ENCODE results near the gene NOD1.
"Not testable (repeated sequence)": the region's sequence is repeated elsewhere in the genome, so short reads cannot be mapped to it uniquely, and the experiment has no call there.

NOD1 gene

DNA sequence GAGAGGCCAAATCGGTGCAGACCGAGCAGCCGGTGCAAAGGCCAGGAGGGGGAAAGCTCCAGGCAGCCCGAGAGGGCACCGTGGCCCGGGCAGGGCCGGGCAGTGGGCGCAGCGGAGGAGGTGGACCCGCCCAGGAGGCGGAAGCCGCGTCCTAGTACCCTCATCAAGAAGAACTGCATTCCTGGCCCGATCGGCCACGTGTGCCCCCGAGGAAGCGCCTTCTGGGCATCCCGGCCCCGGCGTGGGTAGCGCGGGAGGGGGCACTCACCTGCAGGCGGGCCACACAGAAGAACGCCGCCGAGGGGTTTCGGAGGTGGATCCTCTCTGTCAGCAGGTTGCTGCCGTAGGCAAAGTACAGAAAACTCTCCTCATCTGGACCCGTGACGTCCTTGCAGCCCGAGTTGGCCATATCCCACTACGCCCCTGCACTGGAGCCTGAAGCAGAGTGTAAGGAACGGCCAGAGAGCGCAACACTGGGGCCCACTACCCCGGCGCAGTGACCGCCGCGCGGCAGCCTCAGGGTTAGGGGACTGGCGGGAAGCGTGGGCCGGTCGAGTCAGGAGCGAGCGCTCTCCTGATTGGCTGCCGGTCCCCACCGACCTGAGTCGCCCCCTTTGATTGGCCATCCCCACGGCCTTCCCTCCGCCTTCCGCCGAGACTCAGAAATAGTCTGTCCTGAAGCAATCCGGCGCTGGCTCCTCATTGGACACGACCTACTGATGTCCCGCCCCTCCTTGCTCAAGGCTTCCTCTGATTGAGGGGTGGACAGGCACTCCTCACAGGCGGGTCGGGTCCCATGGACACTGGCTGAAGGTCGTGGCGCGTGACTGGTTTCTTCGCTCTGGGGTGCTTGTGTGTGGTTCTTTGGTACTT is 26.0 kb upstream of the NOD1 start, which contains the start of gene GGCT:
GGCT (minus strand) TSS at position 529 of the 873 bp plus-strand sequence; CDS start at position 409, 120 bp downstream.
- DNase-seq, result peak; percentile 99

DNA sequence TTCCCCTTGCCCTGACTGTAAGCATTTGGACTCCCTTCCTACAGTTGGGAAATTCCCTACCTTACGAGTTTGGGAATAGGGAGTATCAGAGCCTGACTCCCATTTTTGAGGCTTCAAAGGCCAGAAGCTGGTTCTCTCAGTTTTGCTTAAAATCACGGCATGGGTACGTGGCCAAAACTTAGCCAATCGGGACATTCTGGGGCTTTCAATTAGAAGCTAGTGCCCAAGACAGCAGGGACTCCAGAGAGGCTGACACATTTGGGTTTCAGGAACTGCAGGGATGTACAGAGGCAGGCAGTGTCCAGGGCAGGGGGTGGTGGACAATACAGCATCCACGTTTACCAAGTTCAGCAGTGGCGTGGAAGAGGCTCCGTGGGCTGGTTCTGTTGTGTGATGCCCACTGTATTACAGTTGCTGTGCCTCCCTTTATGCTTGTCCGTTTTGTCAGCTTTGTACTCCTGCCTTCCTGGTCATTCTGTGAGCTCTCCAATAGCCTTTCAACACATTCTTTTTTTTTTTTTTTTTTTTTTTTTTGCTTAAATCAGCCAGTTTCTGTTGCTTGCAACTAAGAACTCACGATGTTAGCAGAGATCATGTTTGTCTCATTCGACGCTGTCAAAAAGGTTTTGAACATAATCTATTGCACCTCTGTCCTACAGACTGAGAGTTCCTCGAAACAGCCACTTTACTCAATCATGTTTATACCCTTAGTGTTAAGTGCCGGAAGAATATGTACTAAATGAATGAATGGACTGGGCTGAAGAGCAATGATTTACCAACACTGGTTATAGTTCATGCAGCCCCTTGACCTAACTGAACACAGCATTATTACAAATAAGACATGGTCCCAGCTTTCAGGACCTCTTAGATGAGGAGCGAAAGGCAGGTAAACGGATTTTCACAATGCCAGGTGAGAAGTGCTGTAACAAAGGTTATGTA is 25.0 kb upstream of the NOD1 start:
- DNase-seq, result no peak

DNA sequence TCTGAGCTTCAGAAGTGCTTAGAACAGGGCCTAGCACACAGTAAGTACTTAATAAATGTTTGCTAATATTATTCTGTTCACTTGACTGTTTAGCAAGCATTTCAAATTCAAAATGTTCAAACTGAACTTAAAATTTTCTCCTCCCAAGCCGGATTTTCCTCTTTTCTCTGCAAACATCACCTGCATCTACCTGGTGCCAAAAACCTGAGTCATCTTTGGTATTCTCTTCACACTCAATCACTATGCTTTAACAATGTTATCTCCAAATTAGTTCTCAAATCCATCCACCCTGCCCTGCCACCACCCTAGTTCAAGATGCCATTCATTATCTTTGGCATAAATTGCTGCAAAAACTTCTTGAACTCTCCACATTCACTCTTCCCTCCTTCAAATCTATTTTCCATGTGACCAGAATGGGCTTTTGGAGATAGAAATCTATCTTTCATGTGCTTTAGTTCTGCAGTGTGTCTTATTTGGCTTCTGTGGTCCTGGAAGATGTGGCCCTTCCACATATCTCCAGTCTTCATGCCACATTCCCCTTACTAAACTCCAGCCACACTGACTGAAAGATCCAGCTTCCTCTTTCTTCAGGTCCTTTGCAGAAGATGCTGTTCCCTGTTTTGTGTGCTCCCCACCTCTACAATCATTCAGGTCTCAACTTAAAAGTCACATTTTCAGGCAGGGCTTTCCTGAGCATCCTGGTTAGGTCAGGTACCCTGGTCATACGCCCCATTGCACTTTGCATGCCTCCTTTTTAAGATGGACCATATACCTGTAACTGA is 24.1 kb upstream of the NOD1 start:
- DNase-seq, result no peak

DNA sequence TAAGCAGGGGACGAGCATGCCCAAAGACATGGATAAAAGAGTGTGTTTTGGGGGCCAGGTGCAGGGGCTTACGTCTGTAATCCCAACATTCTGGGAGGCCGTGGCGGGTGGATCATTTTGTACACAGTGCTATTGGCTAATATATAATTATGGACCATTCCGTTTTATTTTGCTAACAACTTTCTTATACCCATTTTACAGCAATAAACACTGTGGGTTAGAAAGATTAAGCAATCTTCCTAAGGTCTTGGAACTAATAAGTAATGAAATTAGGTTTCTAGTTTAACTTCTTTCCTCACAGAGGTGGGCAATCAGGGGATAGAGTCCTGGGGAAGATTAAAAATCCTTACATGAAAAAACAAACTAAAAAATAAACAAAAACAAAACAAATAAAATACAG is 22.7 kb upstream of the NOD1 start:
- no peak for DNase-seq

DNA sequence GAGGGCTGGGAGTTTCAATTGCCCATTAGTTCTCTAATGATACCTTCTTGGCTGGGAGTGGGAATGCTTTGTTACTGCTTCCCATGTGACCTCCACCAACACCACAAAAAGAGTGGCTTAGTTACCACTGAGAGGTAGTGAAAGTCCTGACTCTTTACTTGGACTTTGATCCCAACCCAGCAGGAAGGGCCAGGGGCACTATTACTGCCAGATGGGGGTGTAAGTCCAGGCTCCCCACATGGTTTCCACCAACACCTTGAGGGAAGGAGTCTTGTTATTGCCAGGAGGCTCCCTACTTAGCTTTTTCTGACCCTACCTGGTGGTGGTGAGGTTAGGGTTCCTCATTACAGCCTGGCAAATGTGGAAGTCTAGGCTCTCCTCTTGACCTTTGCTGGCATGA is 14.6 kb upstream of the NOD1 start:
- no peak for DNase-seq

DNA sequence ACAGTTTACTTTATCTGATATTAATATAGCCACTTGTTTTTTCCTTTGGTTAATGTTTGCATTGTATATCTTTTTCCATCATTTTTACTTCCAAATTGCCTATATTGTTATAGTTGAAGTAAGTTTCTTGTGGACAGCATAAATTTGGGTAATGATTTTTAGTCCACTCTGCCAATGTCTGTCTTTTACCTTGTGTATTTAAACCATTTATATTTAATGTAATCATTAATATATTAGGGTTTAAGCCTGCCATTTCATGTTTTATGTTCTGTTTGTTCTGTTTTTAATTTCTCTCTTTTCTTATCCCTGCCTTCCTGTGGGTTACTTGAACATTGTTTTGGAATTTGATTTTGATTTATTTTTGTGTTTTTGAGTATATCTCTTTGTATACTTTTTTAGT is 12.8 kb upstream of the NOD1 start:
- DNase-seq, result no peak

DNA sequence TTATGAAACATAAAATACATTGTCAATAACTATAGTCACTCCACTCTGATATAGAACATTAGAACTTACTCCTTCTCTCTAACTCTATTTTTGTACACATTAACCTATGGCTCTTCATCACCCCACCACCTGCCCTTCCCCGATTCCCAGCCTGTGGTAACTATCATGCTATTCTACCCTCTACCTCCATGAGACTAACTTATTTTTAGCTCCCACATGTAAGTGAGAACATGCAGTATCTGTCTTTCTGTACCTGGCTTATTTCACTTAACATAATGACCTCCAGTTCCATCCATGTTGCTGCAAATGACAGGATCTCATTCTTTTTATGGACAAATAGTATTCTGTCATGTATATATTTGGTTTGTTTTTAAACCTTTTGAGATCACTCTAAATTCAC is 8.8 kb upstream of the NOD1 start:
- no peak for DNase-seq

DNA sequence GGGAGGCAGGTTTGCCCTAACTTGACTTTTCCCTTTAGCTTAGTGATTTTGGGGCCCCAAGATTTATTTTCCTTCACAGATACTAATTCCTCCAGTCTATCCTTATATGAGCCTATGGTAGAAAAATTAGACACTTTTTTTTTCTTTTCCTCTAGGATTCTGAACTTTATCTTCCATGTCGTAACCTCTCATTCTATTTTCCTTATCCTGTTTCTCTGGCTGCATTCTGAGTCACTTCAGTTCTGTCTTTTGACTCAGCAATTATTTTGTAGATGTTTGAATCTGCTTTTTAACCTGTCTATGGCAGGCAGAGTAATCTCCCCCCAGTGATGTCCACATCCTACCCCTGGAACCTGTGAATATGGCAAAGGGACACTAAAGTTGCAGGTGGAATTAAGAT is 7.1 kb upstream of the NOD1 start:
- no peak for DNase-seq

DNA sequence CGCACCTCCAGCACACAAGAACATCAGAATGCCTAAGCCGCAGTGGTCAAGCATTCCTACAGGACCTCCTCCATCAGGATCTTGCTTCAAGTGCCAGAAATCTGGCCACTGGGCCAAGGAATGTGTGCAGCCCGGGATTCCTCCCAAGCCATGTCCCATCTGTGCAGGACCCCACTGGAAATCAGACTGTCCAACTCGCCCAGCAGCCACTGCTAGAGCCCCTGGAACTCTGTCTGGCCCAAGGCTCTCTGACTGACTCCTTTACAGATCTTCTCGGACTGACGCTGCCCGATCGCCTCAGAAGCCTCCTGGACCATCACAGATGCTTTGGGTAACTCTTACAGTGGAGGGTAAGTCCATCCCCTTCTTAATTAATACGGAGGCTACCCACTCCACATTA is 2.8 kb upstream of the NOD1 start:
- DNase-seq, result not testable (repeated sequence)

DNA sequence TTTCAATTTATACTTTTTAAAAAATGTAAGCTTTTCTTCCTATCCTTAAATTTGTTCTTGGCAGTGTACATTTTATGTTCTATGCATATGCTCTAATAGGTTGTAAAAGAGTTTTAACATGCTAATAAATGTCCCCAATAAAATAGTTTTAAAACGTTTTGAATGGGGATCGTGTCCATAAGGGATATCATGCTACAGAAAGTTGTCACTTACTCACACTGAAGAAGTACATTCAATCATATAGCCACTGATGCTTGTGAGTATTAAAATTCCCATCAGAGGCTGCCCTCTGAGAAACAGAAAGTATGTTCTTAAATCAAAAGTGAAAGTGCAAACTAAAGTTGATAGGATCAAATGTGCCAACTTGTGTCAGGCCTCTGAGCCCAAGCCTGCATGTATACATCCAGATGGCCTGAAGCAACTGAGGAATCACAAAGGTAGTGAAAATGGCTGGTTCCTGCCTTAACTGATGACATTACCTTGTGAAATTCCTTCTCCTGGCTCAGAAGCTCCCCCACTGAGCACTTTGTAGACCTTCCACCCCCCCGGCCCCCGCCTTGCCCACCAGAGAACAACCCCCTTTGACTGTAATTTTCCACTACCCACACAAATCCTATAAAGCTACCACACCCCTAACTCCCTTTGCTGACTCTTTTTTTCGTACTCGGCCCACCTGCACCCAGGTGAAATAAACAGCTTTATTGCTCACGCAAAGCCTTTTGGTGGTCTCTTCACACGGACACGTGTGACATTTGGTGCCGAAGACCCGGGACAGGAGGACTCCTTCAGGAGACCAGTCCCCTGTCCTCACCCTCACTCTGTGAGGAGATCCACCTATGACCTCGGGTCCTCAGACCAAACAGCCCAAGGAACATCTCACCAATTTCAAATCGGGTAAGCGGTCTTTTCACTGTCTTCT is 877 bp upstream of the NOD1 start:
- DNase-seq, result no peak

DNA sequence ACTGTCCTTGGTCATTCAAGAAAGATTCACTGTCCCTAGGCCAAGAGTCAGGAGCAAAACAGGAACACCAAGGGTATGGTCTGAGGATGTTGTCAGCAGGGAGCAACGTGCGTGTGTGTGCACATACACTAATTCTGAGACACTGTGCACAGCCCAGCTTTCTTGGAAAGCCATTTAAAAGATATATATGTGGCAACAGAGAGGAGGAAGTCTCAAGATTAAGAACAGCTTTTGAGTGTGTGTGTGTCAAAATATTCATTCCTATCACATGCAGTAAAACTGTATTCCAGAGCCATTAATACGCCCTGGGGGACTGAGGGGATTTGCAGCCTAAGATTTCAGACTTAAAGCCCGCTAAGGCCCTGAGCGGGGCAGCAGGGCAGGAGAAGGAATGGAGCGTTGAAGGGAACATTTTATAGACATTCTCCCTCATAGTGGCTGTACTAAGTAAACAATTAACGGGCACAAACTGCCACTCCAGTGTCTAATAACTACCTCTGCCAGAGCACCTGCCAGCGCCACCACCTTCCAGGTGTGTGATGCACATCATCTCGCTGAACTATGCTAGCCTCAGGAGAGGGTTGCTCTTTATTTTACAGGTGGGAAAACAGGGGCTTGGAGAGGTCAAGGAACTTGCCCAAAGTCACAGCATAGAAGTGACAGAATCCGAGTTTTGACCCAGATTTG is 2.0 kb downstream of the NOD1 start:
- no peak for DNase-seq

DNA sequence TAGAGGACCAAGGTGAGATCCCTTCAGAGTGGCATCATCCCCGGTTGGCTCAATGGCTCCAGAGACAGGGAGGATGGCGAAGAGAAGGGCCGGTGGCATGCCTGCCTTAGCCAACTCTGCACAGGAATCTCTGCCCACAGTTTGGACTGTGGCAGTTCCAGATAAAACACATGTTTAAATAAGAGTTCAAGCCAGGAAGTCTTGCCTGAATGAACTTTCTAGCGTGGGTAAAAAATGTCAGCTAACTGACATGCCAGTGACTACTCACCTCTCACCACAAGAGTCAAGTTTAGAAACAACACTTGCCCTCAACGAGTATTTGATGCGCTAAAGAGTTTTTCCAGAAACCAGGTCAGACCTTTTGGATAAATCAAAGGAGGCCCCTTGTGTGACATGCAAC is 3.0 kb downstream of the NOD1 start:
- DNase-seq, result no peak

DNA sequence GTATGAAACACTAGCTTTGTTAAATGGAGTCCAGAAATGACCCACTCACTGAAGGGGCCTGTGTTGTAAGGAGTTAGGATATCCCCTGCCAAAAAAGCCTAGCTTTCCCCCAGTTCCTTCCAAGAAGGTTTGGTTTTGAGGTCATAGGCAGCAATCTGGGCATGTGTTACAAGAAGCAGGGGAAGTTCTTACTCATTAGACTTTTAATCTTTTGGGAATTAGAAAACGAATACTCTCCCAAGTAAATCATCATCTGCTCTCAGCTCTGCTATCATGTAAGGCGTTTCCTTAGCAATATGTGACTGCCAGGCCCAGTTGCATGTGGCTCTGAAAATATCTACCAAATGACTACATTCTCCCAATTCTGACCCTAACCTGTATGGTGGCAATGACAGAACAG is 3.7 kb downstream of the NOD1 start:
- DNase-seq, result no peak

DNA sequence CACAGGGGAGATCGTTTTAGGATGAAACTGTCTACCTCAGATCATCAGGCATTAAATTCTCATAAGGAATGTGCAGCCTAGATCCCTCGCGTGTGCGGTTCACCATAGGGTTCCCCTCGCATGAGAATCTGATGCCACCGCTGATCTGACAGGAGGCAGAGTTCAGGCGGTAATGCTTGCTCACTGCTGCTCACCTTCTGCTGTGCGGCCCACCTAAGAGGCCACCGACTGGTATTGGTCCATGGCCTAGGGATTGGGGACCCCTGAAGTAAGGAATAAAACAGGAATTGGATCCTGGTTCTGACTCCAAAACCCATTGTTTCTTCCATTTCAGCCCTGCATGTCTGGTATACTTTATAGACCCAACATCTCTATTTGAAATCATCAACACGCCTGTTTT is 4.1 kb downstream of the NOD1 start:
- DNase-seq, result no peak

DNA sequence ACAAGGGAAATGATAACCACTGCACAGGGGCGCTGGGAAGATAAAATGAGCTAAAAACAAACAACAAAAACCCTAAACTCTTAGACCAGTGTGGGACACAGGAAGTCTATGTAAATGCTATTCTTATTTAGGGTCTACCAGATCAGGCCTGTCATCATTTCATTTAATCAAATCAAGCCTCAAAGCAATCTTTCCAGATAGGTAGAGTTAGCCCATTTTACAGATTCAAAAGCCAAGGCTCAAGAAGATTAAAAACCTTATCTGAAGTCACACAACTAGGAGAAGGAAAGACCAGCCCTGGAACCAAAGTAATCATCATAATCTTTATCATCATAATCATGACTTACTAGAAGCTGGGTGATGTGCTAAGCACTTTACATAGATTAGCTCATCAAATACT is 4.7 kb downstream of the NOD1 start:
- no peak for DNase-seq

DNA sequence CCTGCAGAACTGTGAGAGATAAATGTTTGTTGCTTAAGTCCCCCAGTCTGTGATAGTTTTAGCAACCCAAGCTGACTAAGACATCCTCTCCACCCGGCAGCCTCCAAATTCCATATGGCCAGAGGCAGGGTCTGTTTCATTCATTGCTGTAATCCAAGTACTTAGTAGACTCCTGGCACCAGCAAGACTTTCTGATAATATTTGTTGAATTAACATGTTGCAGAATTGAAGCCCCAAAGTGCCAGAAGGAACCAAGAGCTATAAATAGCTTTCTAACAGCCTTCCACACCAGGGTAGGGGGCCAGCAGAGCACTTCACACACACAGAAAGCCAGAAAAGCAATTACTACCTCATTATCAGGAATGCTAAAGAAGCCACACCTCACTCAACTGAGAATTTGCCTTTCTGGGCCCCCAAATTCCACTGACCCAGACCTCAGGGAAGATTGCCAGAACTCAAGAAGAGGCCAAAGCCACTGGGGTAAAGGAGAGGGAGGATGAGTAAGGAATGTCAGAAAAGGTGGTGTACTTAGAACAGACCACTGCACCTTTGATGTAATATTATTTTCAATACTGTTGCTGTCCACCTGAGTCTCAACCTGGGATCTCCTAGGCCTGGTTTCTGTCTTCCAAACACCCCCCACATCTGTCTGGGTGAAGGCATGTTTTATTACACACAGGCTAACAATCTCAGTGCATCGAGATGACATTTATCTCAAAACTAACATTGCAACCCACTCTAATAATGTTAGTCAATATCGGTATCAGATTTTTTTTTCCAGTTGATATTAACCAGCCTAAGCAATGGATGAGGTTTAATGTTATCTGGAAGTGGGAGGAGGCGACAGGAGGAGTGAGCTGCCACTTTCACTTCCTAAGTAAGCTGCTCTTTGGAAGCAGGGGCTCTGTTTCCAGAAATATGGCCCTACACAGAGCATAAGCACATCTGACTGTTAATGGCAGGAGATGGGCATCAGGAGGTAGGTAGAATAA is 5.5 kb downstream of the NOD1 start:
- no peak for DNase-seq

DNA sequence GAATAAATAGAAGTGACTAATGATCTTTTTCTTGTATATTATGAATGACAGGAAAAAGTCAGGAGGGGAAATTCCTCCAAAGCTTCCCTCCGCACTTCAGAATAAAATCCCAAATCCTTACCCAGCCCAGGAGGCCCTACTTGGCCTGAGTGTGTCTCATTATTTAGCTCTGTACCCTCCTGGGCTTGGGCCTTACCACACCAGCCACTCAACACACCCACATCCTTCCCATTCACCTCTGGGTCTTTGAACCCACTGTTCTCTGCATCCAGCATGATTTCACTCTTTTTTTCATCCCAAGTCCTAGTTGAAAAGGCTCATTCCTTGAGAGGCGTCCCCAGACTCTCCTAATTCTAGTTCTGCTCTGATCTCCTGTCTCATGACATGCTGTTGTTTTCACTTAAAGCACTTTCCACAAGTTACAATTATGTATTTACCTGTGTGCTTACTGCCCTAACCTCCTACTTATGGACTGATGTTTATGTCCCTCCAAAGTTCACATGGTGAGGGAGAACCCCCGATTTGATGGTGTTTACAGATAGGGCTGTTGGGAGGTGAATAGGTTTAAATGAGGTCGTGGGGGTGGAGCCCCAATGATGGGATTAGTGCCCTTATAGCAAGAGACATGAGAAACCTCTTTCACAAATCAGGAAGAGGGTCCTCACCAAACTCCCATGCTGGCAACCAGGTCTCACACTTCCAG is 6.4 kb downstream of the NOD1 start:
- DNase-seq, result no peak

DNA sequence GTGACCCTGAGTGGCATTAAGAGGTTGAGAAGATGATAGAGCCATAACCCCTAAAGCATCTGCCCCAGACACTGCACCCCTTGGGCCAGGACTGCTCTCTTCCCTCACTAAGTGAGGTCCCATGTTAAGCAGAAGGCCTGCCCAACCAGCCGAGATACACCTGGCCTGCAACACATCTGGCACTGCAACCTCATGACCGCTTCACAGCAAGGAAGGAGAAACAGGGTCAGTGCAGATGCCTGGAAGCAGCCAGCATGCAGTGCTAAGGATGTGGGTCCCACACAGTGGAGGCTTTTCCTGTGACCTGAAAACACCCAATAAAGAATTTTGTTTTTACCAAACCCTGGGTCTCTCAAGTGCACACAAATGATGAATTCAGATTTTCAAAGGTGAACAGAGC is 7.4 kb downstream of the NOD1 start:
- no peak for DNase-seq

DNA sequence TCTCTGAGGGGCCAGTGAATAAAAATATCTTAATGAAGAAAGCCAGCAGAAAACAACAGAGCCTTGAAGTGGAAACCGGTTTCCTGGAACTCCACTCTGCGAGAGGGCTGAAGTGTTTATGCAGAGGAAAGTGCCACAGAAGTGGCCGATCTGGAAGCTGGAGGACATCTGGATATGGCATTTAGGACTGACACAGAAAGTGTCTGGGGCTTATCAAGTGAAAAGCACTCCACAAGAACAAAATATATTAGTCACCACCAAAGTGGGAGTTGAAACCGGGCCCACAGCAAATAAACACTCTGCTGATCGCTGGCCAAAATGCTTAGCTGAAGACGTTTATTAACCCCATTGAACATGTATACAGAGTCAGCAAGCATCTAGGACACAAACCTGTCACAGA is 7.8 kb downstream of the NOD1 start:
- no peak for DNase-seq
